NB4 (cell line): ENCODE measurements around the gene GTSE1.

Experiments
- CTCF ChIP-seq: IDR thresholded peaks from one replicate; pipeline ENCODE4 v1.5.1; 2012; ENCODE audit warnings: low read depth, low read length
- MAX ChIP-seq: IDR thresholded peaks from 2 replicates; pipeline ENCODE4 v1.6.1; 2011; ENCODE audit warnings: low read depth, low read length

- no peak for TF ChIP-seq CTCF
- TF ChIP-seq MAX: no peak
Measured at GRCh38 chr22:46278656-46279645, 17.7 kb upstream of the GTSE1 start.
